Measurements from ENCODE around the gene LCLAT1.

DNA sequence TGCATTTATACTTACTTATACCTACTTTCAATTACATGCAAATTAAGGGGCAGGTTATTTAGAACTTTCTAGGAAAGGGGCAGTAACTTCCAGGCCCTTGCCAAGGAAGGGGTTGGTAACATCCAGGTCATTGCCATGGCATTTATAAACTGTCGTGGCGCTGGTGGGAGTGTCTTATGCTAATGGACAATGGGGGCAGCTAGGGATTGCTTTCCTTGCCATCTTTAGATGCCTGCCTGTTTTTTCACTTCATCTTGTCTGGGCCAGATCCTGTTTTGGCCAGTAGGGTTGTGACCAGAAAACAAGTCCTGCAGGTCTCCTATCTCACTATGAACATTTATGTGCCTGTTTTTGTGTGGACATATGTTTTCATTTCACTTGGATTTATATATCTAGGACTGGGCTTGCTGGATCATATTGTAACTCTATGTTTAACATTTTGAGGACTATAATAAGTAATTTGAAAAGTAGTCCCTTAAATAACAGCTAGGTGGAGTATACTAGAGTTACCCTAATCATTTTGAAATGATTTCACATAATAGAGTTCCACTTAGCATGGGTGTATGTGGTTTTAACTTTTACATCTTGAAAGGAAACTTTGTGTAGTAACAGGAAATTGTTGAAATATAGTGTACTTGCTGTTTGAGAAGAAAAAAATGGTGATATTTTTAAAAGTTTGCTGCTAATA is 56.1 kb downstream of the LCLAT1 start:
- TF ChIP-seq, protein P1, sequence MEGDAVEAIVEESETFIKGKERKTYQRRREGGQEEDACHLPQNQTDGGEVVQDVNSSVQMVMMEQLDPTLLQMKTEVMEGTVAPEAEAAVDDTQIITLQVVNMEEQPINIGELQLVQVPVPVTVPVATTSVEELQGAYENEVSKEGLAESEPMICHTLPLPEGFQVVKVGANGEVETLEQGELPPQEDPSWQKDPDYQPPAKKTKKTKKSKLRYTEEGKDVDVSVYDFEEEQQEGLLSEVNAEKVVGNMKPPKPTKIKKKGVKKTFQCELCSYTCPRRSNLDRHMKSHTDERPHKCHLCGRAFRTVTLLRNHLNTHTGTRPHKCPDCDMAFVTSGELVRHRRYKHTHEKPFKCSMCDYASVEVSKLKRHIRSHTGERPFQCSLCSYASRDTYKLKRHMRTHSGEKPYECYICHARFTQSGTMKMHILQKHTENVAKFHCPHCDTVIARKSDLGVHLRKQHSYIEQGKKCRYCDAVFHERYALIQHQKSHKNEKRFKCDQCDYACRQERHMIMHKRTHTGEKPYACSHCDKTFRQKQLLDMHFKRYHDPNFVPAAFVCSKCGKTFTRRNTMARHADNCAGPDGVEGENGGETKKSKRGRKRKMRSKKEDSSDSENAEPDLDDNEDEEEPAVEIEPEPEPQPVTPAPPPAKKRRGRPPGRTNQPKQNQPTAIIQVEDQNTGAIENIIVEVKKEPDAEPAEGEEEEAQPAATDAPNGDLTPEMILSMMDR (IDR thresholded peaks at IDR 0.05; ENCODE audit: insufficient read depth, low read length): no peak
- TF ChIP-seq, protein P2, sequence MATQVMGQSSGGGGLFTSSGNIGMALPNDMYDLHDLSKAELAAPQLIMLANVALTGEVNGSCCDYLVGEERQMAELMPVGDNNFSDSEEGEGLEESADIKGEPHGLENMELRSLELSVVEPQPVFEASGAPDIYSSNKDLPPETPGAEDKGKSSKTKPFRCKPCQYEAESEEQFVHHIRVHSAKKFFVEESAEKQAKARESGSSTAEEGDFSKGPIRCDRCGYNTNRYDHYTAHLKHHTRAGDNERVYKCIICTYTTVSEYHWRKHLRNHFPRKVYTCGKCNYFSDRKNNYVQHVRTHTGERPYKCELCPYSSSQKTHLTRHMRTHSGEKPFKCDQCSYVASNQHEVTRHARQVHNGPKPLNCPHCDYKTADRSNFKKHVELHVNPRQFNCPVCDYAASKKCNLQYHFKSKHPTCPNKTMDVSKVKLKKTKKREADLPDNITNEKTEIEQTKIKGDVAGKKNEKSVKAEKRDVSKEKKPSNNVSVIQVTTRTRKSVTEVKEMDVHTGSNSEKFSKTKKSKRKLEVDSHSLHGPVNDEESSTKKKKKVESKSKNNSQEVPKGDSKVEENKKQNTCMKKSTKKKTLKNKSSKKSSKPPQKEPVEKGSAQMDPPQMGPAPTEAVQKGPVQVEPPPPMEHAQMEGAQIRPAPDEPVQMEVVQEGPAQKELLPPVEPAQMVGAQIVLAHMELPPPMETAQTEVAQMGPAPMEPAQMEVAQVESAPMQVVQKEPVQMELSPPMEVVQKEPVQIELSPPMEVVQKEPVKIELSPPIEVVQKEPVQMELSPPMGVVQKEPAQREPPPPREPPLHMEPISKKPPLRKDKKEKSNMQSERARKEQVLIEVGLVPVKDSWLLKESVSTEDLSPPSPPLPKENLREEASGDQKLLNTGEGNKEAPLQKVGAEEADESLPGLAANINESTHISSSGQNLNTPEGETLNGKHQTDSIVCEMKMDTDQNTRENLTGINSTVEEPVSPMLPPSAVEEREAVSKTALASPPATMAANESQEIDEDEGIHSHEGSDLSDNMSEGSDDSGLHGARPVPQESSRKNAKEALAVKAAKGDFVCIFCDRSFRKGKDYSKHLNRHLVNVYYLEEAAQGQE (IDR thresholded peaks at IDR 0.05; ENCODE audit: insufficient replicate concordance, low read depth): no peak

Data from HL-60 (cell line).